CD1c-positive myeloid dendritic cell (primary cell): ENCODE data around the gene GLIS1.

ENCODE experiments used
- DNase-seq: peaks from one replicate; pipeline ENCODE4 v3.0.0-alpha.2; 2016; ENCODE audit errors: extremely low spot score

Gene GLIS1

DNA sequence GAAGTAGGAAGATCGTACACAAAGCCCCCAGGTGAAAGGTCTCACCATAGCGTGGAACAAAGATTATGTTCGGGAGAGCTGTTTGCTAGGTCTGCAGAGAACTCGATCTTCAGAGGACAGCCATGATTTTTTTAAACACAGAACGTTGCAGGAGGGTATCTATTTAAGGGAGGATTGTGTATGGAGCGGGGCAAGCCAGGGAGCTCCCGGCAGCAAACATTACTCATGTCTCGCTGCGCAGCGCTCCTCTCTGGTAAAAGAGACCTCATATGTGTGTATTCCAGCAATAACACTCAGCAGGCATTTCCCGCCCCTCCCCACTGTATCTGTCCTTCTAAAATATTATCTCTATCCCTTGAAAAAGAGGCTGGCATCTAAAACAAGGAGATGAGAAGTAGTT lies 2.7 kb downstream of the GLIS1 start:
- no peak for DNase-seq

DNA sequence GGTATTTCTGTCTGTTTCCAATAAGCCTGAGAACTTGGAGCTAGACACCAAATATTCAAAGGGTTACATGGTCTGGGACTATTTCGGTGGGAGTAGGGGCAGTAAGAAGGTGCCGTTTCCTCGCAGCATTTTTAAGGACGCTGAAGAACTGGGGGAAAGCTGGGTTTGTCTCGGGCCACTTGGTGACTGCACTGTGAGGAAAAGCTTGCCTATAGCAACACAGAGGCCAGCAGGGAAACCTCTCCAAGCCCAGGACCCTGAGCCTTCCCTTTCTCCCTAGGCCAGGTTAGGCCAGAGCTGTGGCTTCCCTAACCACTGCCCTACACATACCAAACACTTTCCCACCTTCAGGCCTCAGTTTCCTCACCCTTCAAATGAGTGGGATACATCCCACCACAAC lies 3.3 kb downstream of the GLIS1 start:
- DNase-seq, result no peak

GRCh38 chr1:53735261-53735660 lies 3.7 kb downstream of the GLIS1 start:
- DNase-seq, result no peak

GRCh38 chr1:53734650-53735211 lies 4.2 kb downstream of the GLIS1 start:
- no peak for DNase-seq

- no peak for DNase-seq
Observed at GRCh38 chr1:53733975-53734649, 4.9 kb downstream of the GLIS1 start.

GRCh38 chr1:53733447-53733931 lies 5.5 kb downstream of the GLIS1 start:
- no peak for DNase-seq

- no peak for DNase-seq
Observed at GRCh38 chr1:53732912-53733317, 6.0 kb downstream of the GLIS1 start.

DNA sequence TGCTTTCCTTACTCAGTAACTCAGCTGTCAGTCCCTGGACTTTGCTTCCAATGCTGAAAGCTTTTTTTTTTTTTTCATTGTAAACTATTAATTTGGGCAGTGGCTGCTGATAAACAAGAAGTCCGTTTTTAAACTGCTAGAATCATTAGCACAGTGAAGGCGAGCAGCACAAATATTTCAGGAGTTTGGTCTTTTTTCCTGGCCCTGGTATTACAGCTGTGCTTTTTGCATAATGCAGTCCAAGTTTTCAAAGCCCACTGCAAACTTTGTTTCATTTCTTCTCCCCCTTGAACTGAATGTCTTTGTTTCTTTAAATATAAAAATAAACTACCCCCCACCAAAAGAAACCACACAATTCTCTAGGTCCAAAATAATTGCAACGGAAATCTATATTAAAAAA lies 6.6 kb downstream of the GLIS1 start:
- DNase-seq, result no peak

- DNase-seq, result no peak
Observed at GRCh38 chr1:53731779-53732305, 7.1 kb downstream of the GLIS1 start.

DNA sequence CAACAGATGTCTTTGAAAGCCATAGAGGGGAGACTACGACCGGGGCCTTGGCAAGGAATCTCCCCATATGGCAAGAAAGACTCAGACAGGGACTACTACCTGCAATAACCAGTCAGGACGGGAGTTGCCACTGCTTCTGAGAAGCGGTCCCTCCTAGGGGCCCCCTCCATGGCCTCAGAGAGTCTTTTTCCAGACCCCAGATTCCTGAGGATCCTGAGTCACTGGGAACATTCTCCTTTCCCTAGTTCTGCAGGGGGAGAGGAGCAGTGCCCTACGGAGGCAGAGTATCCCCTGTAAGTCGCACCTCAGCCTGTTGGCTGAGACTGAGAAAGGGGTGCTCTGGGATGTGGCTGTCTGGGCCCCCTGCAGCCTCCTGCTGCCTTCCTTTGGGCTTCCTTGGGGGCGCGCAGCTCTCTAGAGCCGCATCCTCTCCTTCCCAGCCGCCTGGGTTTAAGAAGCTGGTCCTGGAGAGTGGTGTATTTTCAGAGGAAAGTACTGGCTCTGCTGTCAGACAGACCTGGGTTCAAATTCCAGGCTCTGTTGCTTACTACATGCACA lies 7.8 kb downstream of the GLIS1 start:
- no peak for DNase-seq

GRCh38 chr1:53730224-53730865 lies 8.6 kb downstream of the GLIS1 start:
- DNase-seq, result no peak

DNA sequence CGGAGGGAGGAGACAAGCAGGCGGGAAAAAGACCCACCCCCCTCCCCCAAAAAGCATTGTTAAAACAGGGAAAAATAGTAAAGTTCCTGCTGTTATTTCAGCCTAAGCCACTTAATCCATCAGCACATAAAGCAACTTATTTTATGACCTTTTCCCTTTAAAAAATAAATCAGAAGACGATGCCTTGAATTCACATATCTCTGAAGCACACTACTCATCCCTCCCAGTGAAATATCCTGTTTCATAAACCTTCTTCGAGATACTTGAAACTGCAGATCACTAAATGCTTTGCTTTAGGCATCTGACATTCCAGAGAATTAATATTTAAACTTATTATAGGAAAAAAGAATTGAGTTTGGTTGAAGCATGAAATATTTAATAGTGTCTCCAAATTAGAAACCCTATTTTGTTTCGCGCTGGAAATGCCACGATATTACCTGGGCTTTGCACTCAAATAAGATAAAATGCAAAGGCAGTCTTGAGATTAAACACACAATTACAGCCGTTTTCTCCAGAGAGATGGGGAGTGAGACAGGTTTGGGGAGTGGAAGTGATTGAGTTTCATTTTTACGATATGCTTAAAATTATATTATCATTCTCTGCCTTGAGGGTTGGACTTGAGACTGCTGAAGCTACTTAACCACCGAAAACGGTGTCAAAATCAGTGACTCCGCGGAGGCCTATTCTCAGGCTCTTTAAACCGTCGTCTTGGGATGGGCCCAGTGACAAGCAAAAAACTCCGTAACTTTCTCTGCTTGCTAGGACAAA lies 9.3 kb downstream of the GLIS1 start:
- no peak for DNase-seq

- no peak for DNase-seq
Observed at GRCh38 chr1:53728702-53729455, 10.1 kb downstream of the GLIS1 start.

- no peak for DNase-seq
Observed at GRCh38 chr1:53728196-53728595, 10.8 kb downstream of the GLIS1 start.

- no peak for DNase-seq
Observed at GRCh38 chr1:53727461-53728092, 11.4 kb downstream of the GLIS1 start.

- no peak for DNase-seq
Observed at GRCh38 chr1:53726009-53726600, 12.9 kb downstream of the GLIS1 start.

- no peak for DNase-seq
Observed at GRCh38 chr1:53725238-53725689, 13.7 kb downstream of the GLIS1 start.

- no peak for DNase-seq
Observed at GRCh38 chr1:53722025-53722424, 16.9 kb downstream of the GLIS1 start.

- DNase-seq, result no peak
Observed at GRCh38 chr1:53721088-53721487, 17.9 kb downstream of the GLIS1 start.

DNA sequence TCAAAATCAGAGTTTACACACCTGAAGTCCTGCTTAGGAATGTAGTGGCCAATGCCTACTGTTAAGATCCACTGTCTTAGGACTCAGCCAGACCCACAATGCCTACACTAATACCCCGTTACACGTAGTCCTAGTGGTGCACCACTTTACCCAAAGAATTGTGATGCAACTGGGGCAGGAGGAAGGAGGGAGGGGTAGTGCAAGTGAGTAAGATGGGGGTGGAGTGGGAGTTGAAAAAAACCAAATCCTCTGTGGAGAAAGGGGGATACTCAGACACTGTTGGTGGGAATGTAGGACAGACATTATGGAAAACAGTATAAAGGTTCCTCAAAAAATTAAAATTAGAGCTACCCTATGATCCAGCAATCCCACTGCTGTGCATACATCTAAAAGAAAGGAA lies 19.5 kb downstream of the GLIS1 start:
- DNase-seq, result no peak
